ENCODE results near the gene TVP23B.
"Not testable (repeated sequence)": the region's sequence is repeated elsewhere in the genome, so short reads cannot be mapped to it uniquely, and the experiment has no call there.

- not testable (repeated sequence) for TF ChIP-seq TCF7L2 (IDR thresholded peaks at IDR 0.05; ENCODE audit: borderline replicate concordance, extremely low read depth, insufficient read depth, insufficient read length); RAD21 (IDR thresholded peaks at IDR 0.05; ENCODE audit: low read depth); POLR2A (IDR thresholded peaks at IDR 0.05; ENCODE audit: borderline replicate concordance, extremely low read depth, insufficient read depth, insufficient read length); CTCF (IDR thresholded peaks at IDR 0.05 in 2 of 3, conservative IDR thresholded peaks at IDR 0.05 in 1 of 3; ENCODE audit: borderline replicate concordance in 1 of 3, insufficient read depth in 1 of 3, low read depth in 2 of 3, low read length in 2 of 3); YY1 (IDR thresholded peaks at IDR 0.05; ENCODE audit: extremely low read depth, insufficient replicate concordance, low read depth, low read length); POLR2AphosphoS5 (IDR thresholded peaks at IDR 0.05; ENCODE audit: low read depth, low read length); EZH2 (IDR thresholded peaks at IDR 0.05); MAX (IDR thresholded peaks at IDR 0.05); SRF (IDR thresholded peaks at IDR 0.05; ENCODE audit: low read depth); ZBTB33 (IDR thresholded peaks at IDR 0.05; ENCODE audit: extremely low read depth, insufficient replicate concordance, low read length); SIN3A (IDR thresholded peaks at IDR 0.05; ENCODE audit: low read depth); ZFX (IDR thresholded peaks at IDR 0.05); SP1 (IDR thresholded peaks at IDR 0.05; ENCODE audit: low read depth)
Measured at GRCh38 chr17:18803458-18804245, 22.7 kb downstream of the TVP23B start.

Data from HCT116 (cell line).